OCI-LY7 (cell line): ENCODE measurements around the gene RBM20.

Source experiments
- EZH2phosphoT487 ChIP-seq: fragments of 200-600 bp; sonication (generic); IDR thresholded peaks from 2 replicates; pipeline ENCODE4 v1.6.1; 2018; ENCODE audit warnings: low read depth, borderline replicate concordance, mild to moderate bottlenecking, mixed run types, antibody characterized with exemption, low read length, moderate library complexity, mixed read lengths
- TF ChIP-seq, protein P1 (sequence below): fragments of 200-600 bp; sonication (generic); conservative IDR thresholded peaks from 2 replicates; pipeline ENCODE4 v1.5.1; 2014; ENCODE audit warnings: mild to moderate bottlenecking, antibody characterized with exemption, low read length, moderate library complexity, mixed read lengths

DNA sequence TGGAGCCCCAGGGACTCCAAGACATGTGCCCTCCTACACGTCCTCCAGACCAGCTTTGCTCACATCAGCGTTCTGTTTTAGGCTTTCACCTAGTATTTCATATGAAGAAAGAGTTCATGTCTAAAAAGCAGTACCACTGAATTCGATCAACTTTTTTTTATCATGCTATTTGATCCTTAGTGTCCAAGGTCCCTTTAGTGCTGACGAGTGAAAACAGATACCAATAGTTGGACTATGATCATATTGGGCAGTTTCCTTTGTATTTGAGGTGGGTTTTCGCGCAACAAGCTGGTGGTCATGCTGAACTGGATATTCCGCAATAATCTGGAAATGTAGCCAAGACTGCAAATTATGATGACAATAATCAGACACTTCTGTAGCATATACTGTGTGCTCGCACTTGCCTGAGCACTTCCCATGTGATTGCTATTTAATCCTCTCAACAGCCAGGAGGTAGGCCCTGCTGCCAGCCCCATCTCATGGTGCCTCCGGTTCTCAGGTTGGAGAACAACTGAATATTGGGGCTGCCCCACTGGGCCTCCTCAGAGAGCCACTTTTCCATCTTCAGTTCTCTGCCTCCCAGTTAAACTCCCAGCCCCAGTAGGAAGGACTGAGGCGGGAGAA is 65.9 kb downstream of the RBM20 start:
- TF ChIP-seq, protein P1, sequence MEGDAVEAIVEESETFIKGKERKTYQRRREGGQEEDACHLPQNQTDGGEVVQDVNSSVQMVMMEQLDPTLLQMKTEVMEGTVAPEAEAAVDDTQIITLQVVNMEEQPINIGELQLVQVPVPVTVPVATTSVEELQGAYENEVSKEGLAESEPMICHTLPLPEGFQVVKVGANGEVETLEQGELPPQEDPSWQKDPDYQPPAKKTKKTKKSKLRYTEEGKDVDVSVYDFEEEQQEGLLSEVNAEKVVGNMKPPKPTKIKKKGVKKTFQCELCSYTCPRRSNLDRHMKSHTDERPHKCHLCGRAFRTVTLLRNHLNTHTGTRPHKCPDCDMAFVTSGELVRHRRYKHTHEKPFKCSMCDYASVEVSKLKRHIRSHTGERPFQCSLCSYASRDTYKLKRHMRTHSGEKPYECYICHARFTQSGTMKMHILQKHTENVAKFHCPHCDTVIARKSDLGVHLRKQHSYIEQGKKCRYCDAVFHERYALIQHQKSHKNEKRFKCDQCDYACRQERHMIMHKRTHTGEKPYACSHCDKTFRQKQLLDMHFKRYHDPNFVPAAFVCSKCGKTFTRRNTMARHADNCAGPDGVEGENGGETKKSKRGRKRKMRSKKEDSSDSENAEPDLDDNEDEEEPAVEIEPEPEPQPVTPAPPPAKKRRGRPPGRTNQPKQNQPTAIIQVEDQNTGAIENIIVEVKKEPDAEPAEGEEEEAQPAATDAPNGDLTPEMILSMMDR = no peak
- TF ChIP-seq EZH2phosphoT487 = no peak
